Measurements from ENCODE around the gene NUMB. TPM values are rescaled to one million over a fixed set of nuclear protein-coding genes. Genes with fewer than 3 reads are reported as not detected.

Gene NUMB
- total and polyA plus RNA-seq, 2 donors (not counting 3 experiments of a cell fraction or from before 2014, with no cell fraction given) = 128 to 164 TPM

- TF ChIP-seq MYC (IDR thresholded peaks at IDR 0.05; ENCODE audit: low read depth, low read length) (no peak), GATA2 (IDR thresholded peaks at IDR 0.05; ENCODE audit: insufficient read depth, insufficient read length, low read depth, low read length) (no peak), EZH2 (IDR thresholded peaks at IDR 0.05; ENCODE audit: borderline replicate concordance, low read depth, low read length, severe bottlenecking) (no peak), POLR2A (IDR thresholded peaks at IDR 0.05; ENCODE audit: low read depth, low read length) (no peak), POLR2AphosphoS5 (IDR thresholded peaks at IDR 0.05; ENCODE audit: insufficient read depth, low read depth, low read length) (no peak), FOS (IDR thresholded peaks at IDR 0.05; ENCODE audit: borderline replicate concordance, insufficient read depth, low read length) (no peak), JUN (IDR thresholded peaks at IDR 0.05; ENCODE audit: borderline replicate concordance, insufficient read depth, insufficient read length, low read depth) (no peak), MAX (IDR thresholded peaks at IDR 0.05; ENCODE audit: insufficient read depth, insufficient read length) (no peak)
- TF ChIP-seq, protein P1, sequence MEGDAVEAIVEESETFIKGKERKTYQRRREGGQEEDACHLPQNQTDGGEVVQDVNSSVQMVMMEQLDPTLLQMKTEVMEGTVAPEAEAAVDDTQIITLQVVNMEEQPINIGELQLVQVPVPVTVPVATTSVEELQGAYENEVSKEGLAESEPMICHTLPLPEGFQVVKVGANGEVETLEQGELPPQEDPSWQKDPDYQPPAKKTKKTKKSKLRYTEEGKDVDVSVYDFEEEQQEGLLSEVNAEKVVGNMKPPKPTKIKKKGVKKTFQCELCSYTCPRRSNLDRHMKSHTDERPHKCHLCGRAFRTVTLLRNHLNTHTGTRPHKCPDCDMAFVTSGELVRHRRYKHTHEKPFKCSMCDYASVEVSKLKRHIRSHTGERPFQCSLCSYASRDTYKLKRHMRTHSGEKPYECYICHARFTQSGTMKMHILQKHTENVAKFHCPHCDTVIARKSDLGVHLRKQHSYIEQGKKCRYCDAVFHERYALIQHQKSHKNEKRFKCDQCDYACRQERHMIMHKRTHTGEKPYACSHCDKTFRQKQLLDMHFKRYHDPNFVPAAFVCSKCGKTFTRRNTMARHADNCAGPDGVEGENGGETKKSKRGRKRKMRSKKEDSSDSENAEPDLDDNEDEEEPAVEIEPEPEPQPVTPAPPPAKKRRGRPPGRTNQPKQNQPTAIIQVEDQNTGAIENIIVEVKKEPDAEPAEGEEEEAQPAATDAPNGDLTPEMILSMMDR (IDR thresholded peaks at IDR 0.05; ENCODE audit: extremely low read depth in 1 of 2, insufficient read depth in 1 of 2, low read depth in 1 of 2, low read length in 2 of 2) = no peak
- no peak overlapping the region for H2AFZ ChIP-seq (ENCODE audit: low read depth, low read length)
- H3K9me3 ChIP-seq (replicated peaks; ENCODE audit: control insufficient read depth, insufficient read depth, low read length) = no peaks in the 10 kb centered on the region
- FAIRE-seq (no peak), DNase-seq (ENCODE audit: low read depth, low spot score) (no peak)
- H3K79me2 ChIP-seq (ENCODE audit: control insufficient read depth, insufficient read depth, low read length) = peaks cover 11% of the 10 kb centered on the region
- H3K27me3 ChIP-seq (ENCODE audit: control insufficient read depth in 2 of 2, insufficient read depth in 2 of 2, low read length in 2 of 2) = no peaks in the 10 kb centered on the region
- H3K4me2 ChIP-seq (ENCODE audit: insufficient read depth, low read length) = no peak overlapping the region
- ChIA-PET CTCF (interaction anchor here (0.7 to 1.5 kb wide), 3 partner anchors 15 to 50 kb away, joined by 3 to 4 read pairs (median 3); no protein-coding TSS in a partner anchor), POLR2A (no interaction called here)
- BruUV-seq (replicated peaks) = no TSS peak
- H3K9me1 ChIP-seq (replicated peaks; ENCODE audit: control insufficient read depth, extremely low read depth, insufficient read depth, low read length) = no peaks in the 10 kb centered on the region
- no peak overlapping the region for H3K4me3 ChIP-seq (replicated peaks in 1 of 3; ENCODE audit: insufficient read depth in 1 of 3, low read depth in 1 of 3, low read length in 3 of 3)
- intact Hi-C loops (cut with micrococcal nuclease) = no loop called here
- no peaks in the 10 kb centered on the region for H3K4me1 ChIP-seq (ENCODE audit: control insufficient read depth, extremely low read depth, insufficient read depth, low read length)
- H3K27ac ChIP-seq (ENCODE audit: insufficient read depth, low read depth, low read length) = no peak overlapping the region
- dilution Hi-C loops (cut with MboI; ENCODE audit: extremely low pct_ligation_motif_present, low sequenced_read_pairs) = no loop called here
- no peak overlapping the region for H3K9ac ChIP-seq (replicated peaks; ENCODE audit: extremely low read depth, insufficient read depth, low read length)
- H4K20me1 ChIP-seq (replicated peaks; ENCODE audit: control insufficient read depth, extremely low read depth, insufficient read depth, low read length) = peaks cover 10% of the 10 kb centered on the region
- H3K36me3 ChIP-seq (ENCODE audit: control insufficient read depth in 2 of 2, extremely low read depth in 1 of 2, insufficient read depth in 2 of 2, low read length in 2 of 2) = no peaks in the 10 kb centered on the region
Measured at GRCh38 chr14:73339846-73340595, 118.3 kb downstream of the NUMB start.

All from endothelial cell of umbilical vein (primary cell).